Measurements from ENCODE around the gene ZNF581. TPM values are rescaled to one million over a fixed set of nuclear protein-coding genes. Genes with fewer than 3 reads are reported as not detected.

The ZNF581 gene
- total RNA-seq, 1 donor from 2014 or later: 46.5 TPM

GRCh38 chr19:55621673-55622231, 21.7 kb upstream of the ZNF581 start:
- POLR2A ChIA-PET: interaction anchor here (0.5 to 0.6 kb wide), 2 partner anchors 17 to 35 kb away, joined by 3 to 4 read pairs; no protein-coding TSS in a partner anchor

DNA sequence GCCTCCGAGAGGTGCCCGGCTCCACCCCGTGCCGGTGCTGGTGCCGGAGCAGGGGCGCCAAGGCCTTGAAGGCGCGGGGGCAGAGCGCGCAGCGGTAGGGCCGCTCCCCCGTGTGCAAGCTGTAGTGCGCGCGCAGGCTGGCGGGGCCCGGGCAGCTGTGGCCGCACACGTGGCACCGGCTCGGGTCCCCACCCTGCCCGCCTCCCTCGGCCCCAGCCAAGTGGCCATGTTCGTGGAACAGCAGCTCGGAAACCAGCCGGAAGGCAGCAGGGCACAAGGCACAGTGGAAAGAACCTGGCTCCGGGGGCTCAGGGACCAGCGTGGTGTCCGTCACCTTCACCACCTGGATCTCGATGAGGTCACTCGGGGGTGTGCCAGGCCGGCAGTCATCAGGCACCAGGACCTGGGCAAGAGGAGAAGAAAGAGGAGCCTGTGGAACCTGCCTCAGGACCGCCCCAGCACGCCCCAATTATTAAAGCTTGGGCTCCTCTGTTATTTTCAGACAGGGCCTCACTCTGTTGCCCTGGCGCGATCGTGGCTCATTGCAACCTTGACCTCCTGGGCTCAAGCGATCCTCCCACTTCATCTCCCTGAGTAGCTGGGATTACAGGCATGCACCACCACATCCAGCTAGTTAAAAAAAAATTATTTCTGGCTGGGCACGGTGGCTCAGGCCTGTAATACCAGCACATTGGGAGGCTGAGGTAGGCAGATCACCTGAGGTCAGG, 21.0 kb upstream of the ZNF581 start:
- peaks cover 18% of the 10 kb centered on the region for H3K36me3 Mint-ChIP-seq (ENCODE audit: low read depth)
- no peaks in the 10 kb centered on the region for H3K9me3 Mint-ChIP-seq
- H3K4me1 Mint-ChIP-seq: peaks cover 17% of the 10 kb centered on the region
- no peak for TF ChIP-seq CTCF (IDR thresholded peaks at IDR 0.05)
- H3K27me3 Mint-ChIP-seq: no peaks in the 10 kb centered on the region
- H3K27ac Mint-ChIP-seq: no peak overlapping the region
- intact Hi-C loops (cut with micrococcal nuclease): no loop called here
- DNase-seq: no peak
- ATAC-seq (ENCODE audit: low read depth): no peak
- ChIA-PET POLR2A (interaction anchor here (0.5 to 1.0 kb wide), 5 partner anchors 12 to 34 kb away, joined by 3 to 8 read pairs (median 3); partner anchors contain the start of genes FIZ1 and ZNF865), CTCF (interaction anchor here (1.8 kb wide), 1 partner anchor 9 kb away, joined by 4 read pairs; no protein-coding TSS in a partner anchor)
- H3K4me3 Mint-ChIP-seq: no peak overlapping the region

More at GRCh38 chr19:55621673-55622231, 21.7 kb upstream of the ZNF581 start:
- Mint-ChIP-seq H3K4me1 (peaks cover 17% of the 10 kb centered on the region), H3K27ac (no peak overlapping the region), H3K36me3 (ENCODE audit: low read depth) (peaks cover 22% of the 10 kb centered on the region), H3K4me3 (no peak overlapping the region), H3K9me3 (no peaks in the 10 kb centered on the region), H3K27me3 (no peaks in the 10 kb centered on the region)
- intact Hi-C loops (cut with micrococcal nuclease): no loop called here
- TF ChIP-seq CTCF (IDR thresholded peaks at IDR 0.05): no peak
- DNase-seq (no peak), ATAC-seq (ENCODE audit: low read depth) (no peak)
- CTCF ChIA-PET: interaction anchor here (1.8 kb wide), 1 partner anchor 10 kb away, joined by 4 read pairs; no protein-coding TSS in a partner anchor

DNA sequence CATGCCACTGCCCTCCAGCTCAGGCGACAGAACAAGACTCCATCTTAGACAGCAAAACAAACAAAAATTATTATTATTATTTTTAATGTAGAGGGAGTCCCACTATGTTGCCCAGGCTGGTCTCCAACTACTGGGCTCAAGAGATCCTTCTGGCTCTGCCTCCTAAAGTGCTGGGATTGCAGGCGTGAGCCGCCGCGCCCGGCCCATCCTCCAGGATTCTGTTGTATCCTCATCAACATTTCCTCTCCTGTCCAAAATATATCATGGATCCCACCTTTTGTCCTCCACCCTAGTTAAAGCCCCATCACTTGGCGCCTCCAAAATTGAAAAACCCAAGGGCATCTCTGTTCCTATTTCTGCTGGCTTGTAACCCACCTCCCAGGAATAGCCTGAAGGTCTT, 20.3 kb upstream of the ZNF581 start:
- H3K4me3 Mint-ChIP-seq: no peak overlapping the region
- H3K36me3 Mint-ChIP-seq (ENCODE audit: low read depth): peaks cover 14% of the 10 kb centered on the region
- CTCF ChIA-PET: interaction anchor here (1.8 kb wide), 1 partner anchor 8 kb away, joined by 4 read pairs; no protein-coding TSS in a partner anchor
- no peak overlapping the region for H3K27ac Mint-ChIP-seq
- no peaks in the 10 kb centered on the region for H3K9me3 Mint-ChIP-seq
- H3K4me1 Mint-ChIP-seq: peaks cover 17% of the 10 kb centered on the region
- POLR2A ChIA-PET: interaction anchor here (0.5 to 4.0 kb wide), 7 partner anchors 11 to 146 kb away, joined by 3 to 53 read pairs (median 8); partner anchors contain the start of genes CCDC106, FIZ1, ZNF524 and ZNF865
- no peak for ATAC-seq (ENCODE audit: low read depth)
- intact Hi-C loops (cut with micrococcal nuclease): no loop called here
- no peak for TF ChIP-seq CTCF (IDR thresholded peaks at IDR 0.05)
- DNase-seq: no peak
- H3K27me3 Mint-ChIP-seq: no peaks in the 10 kb centered on the region

DNA sequence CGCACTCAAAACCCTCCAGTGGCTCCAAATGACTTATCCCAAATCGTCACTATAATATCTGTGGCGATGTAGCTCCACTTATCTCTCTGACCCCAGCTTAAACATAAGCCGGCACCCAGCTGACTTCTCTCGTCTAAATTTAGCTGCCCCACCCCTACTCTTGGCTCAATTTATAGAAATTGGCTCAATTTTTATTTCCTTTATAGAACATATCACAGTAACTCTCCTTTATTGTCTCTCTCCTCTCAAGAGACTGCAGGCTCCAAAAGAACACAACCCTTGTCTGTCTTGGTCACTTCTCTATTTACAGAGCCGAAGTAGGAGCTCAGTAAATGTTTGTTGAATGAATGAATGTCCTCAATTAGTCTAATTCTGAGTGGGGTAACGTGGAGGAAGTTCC, 19.9 kb upstream of the ZNF581 start:
- H3K36me3 Mint-ChIP-seq (ENCODE audit: low read depth): peaks cover 14% of the 10 kb centered on the region
- no peaks in the 10 kb centered on the region for H3K9me3 Mint-ChIP-seq
- DNase-seq (no peak), ATAC-seq (ENCODE audit: low read depth) (no peak)
- intact Hi-C loops (cut with micrococcal nuclease): no loop called here
- CTCF ChIA-PET: interaction anchor here (1.8 kb wide), 1 partner anchor 8 kb away, joined by 4 read pairs; no protein-coding TSS in a partner anchor
- peaks cover 17% of the 10 kb centered on the region for H3K4me1 Mint-ChIP-seq
- POLR2A ChIA-PET: interaction anchor here (0.5 to 4.0 kb wide), 7 partner anchors 11 to 147 kb away, joined by 3 to 53 read pairs (median 18); partner anchors contain the start of genes CCDC106, FIZ1, U2AF2 and ZNF524
- peak overlapping the region; percentile 97 for H3K27ac Mint-ChIP-seq
- no peaks in the 10 kb centered on the region for H3K27me3 Mint-ChIP-seq
- TF ChIP-seq CTCF (IDR thresholded peaks at IDR 0.05): no peak
- no peak overlapping the region for H3K4me3 Mint-ChIP-seq
